Activated T-helper 2 cell treated with anti-CD3 and anti-CD28 coated beads, Interferon-gamma antibody, Interleukin-2, Interleukin-4, amounts not matched to agents 10 μg/mL and 5 μg/mL and 100 μg/mL, durations not matched to agents 14 hours and 24 hours and 36 hours (primary cell): ENCODE measurements around the gene ACIN1. TPM values are rescaled to one million over a fixed set of nuclear protein-coding genes. Genes with fewer than 3 reads are reported as not detected.

Source experiments
- DNase-seq: peaks from one replicate; pipeline ENCODE4 v3.0.0; 2021; ENCODE audit warnings: low spot score
- H3K27ac Mint-ChIP-seq: one replicate; pipeline ENCODE4 v1.8.0; 2021; ENCODE audit warnings: mixed read lengths
- H3K27me3 Mint-ChIP-seq: one replicate; pipeline ENCODE4 v1.8.0; 2021; ENCODE audit warnings: low read depth, mixed read lengths
- H3K36me3 Mint-ChIP-seq: one replicate; pipeline ENCODE4 v1.8.0; 2021; ENCODE audit warnings: low read depth, mixed read lengths
- H3K4me1 Mint-ChIP-seq: one replicate; pipeline ENCODE4 v1.8.0; 2021; ENCODE audit warnings: low read depth, mixed read lengths
- H3K4me3 Mint-ChIP-seq: one replicate; pipeline ENCODE4 v1.8.0; 2021; ENCODE audit warnings: low read depth, mild to moderate bottlenecking, moderate library complexity, mixed read lengths
- H3K9me3 Mint-ChIP-seq: one replicate; pipeline ENCODE4 v1.8.0; 2021; ENCODE audit warnings: mixed read lengths
- intact Hi-C: fragments of 100-400 bp; cut with micrococcal nuclease; formaldehyde crosslinking; loops from one replicate; pipeline ENCODE4 v1.15.1; 2023
- total RNA-seq: library from RNA; stranded (reverse); gene quantifications from 2 replicates; pipeline ENCODE4 v1.2.3, GENCODE V29; 2022

ACIN1 gene
- total RNA-seq, 1 donor from 2014 or later: 213 TPM

DNA sequence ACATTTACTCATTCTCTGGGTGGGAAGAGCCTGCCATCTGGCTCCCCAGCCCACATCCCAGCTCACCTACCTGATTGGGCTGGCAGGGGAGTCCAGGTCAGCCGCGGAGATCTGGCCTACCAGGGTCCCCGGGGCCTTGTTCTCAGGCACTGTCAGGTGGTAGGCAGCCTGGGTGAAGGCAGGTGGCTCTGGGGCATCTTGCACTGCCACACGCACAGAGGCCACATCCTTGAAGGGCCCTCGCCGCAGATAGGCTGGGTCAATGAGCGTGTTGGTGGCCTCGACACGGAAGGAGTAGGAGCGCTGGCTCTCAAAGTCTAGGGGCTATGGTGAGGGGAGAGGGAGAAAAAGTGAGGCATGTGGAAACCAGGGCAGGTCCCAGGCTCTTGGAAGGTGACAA is 41.5 kb downstream of the ACIN1 start:
- no peak for DNase-seq
- Mint-ChIP-seq H3K27ac (no peak overlapping the region), H3K36me3 (peaks cover 3% of the 10 kb centered on the region), H3K27me3 (peaks cover 7% of the 10 kb centered on the region), H3K4me3 (no peak overlapping the region), H3K9me3 (no peaks in the 10 kb centered on the region), H3K4me1 (peaks cover 16% of the 10 kb centered on the region)
- intact Hi-C loops: no loop called here

DNA sequence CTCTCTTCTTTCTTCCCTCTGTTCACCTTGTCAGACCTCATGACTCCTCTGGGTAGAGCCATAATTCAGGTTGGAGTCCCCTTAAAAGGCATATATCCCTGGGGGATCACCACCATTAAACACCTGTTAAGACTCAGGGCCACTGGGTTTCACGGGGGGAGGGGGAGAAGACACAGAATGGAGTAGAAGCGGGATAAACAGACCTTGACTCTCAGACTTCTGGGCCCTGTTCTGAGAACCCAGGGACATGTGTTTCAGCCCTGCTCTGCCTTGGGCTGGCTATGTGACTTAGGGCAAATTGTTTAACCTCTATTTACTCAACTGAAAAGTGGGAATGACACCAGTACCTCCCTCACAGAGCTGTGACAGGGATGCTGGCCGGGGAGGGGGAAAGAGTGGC is 42.3 kb downstream of the ACIN1 start:
- H3K27ac Mint-ChIP-seq: no peak overlapping the region
- DNase-seq: no peak
- intact Hi-C loops: no loop called here
- no peaks in the 10 kb centered on the region for H3K36me3 Mint-ChIP-seq
- H3K9me3 Mint-ChIP-seq: no peaks in the 10 kb centered on the region
- H3K4me1 Mint-ChIP-seq: peaks cover 11% of the 10 kb centered on the region
- no peak overlapping the region for H3K4me3 Mint-ChIP-seq
- peaks cover 7% of the 10 kb centered on the region for H3K27me3 Mint-ChIP-seq

DNA sequence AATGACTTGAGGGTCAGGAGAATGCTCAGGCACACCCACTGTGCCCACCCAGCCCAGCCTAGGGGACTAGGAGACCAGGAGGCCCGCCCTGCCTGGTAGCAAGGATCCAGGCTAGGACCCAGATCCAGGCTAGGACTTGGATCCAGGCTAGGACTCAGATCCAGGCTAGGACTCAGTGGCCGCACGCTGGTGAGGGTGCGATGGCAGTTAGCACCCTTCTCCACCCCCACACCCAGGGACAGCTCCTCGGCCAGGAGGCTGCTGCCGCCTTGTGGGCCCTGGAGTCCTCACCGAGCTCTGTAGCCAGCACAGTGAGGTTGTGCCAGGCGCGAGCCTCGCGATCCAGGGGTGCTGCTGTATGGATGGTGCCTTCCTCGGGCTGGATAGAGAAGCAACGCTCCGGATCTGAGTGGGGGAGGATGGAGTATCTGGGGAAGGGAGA is 42.7 kb downstream of the ACIN1 start:
- Mint-ChIP-seq H3K27me3 (peaks cover 8% of the 10 kb centered on the region), H3K4me3 (no peak overlapping the region), H3K4me1 (peaks cover 11% of the 10 kb centered on the region), H3K9me3 (no peaks in the 10 kb centered on the region), H3K27ac (no peak overlapping the region), H3K36me3 (no peaks in the 10 kb centered on the region)
- DNase-seq: no peak
- intact Hi-C loops: no loop called here

DNA sequence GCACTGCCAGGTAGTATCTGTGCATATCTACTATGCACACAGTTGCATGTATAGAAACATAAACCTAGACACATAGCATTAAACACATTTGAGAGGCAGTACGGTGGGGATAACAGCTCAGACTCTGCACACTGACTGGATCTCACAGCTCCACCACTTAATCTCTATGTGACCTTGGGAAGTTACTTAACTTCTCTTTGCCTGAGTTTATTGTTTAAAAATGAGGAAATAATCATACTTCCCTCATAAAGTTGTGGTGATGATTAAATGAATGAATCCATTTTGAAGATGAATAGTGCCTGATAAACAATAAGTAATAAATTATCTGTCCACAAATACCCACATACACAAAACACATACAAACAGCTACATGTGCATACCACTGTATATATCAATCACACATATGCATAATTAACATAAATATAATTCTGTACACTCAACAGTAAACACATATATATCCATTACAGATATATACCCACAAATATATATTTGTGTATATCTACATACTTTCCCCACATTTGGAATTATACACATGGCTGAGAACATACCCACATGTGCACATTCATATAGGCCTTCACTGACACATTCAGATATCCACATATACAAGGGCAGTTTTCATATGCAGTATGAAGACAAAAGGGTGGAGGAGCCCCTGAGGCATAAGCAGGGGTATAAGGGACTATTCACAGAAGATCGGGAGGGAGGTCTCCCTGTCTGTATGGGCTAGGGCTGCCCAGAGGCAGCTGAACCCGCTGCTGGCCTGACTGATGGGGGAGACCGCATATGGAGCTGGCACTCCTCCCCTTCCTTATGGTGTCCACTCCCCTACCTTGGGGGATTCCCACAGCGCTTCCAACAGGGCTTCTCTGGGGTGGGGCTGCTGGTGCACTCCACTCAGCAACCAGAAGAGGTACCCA is 43.5 kb downstream of the ACIN1 start:
- no peak for DNase-seq
- Mint-ChIP-seq H3K27ac (no peak overlapping the region), H3K36me3 (no peaks in the 10 kb centered on the region), H3K4me1 (peaks cover 5% of the 10 kb centered on the region), H3K4me3 (no peak overlapping the region), H3K27me3 (peaks cover 4% of the 10 kb centered on the region), H3K9me3 (no peaks in the 10 kb centered on the region)
- intact Hi-C loops: no loop called here

DNA sequence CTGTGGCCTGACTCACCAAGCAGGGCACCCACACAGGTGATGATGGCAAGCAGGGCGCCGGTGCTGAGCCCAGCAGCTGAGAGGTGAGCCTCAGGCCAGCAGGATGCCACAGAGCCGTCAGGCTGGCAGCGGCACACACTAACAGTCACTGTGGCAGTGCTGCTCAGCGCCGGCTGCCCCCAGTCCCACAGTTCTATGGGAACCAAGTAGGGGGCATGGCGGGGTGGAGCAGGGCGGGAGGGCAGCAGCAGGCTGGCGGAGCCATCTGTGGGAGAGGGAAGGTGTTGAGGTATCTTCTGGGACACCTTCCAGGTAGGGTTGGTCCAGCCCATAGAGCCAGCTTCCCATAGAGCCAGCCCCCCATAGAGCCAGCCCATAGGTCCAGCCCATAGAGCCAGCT is 45.9 kb downstream of the ACIN1 start:
- Mint-ChIP-seq H3K9me3 (no peaks in the 10 kb centered on the region), H3K4me1 (no peaks in the 10 kb centered on the region), H3K27me3 (peaks cover 1% of the 10 kb centered on the region), H3K4me3 (no peak overlapping the region), H3K36me3 (no peaks in the 10 kb centered on the region), H3K27ac (no peak overlapping the region)
- intact Hi-C loops: no loop called here
- no peak for DNase-seq

DNA sequence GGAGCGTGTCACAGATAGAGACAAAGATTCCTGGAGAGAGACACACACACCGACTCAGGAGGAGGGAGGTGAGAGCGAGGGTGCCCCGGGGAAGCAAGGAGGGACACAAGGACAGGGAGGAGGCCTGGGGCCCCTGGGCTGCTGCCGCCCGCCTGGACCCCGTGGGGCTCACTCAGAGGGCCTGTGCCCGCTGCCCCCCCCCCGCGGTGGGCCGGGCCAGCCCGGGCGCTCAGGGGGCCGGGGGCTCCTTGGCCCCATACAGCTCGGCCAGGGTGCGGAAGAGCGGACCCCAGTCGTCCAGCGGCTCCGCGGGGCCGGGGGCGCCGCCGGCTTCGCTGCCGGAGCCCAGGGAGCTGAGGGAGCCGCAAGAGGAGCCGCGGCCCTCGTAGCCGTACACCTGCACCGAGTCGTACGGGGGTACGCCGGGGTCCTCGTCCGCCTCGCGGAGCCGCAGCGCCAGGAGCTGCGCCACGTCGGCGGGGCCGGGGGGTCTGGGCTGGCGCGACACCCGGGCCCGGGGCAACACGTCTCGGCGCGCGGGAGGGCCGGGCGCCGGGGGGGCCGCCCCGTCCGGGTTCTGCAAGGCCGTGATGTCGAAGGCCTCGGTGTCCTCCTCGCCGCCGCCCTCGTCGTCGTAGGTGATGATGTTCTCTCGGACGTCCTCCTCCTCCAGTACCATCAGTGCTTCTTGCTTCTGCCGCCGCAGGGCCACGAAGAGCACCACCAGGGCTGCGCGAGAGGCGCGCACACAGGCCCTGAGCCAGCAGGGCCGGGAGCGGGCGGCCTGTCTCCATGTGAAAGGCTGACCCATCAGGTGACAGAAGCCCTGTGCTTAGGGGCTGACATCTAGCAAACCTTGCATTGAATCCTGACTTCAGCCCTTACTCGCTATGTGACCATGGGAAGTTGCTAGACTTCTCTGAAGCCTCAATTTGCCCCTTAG is 46.9 kb downstream of the ACIN1 start:
- intact Hi-C loops: no loop called here
- Mint-ChIP-seq H3K4me1 (no peaks in the 10 kb centered on the region), H3K27ac (no peak overlapping the region), H3K27me3 (peaks cover 1% of the 10 kb centered on the region), H3K4me3 (no peak overlapping the region), H3K36me3 (no peaks in the 10 kb centered on the region), H3K9me3 (no peaks in the 10 kb centered on the region)
- no peak for DNase-seq

DNA sequence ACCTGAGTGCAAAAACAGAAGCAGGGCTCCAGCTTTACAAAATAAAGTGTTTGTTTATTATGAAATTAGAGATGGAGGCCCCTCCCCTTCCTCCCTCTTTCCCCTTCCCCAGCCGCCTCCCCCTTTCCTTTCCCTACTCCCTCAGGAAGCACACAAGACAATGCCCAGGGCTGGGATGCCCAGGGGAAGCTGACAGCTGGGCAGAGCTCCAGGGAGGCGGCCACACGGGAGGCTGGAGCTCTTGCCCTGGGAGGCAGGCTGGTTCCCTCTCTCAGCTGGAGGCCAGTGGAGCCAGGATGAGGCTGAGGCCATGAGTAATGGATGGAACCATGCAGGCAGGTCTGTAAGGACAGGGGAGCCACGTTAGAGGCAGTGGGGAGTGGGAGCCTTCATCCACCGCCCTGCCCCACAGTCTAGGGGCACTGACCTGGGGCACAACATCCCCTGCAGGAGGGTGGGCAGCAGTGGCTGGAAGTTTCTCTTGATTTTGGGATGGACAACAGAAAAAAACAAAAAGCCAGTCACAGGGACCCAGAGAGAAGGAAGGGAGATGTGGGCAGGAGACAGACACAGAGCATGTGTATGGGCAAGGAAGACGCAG is 47.8 kb downstream of the ACIN1 start:
- no peak overlapping the region for H3K27ac Mint-ChIP-seq
- no peaks in the 10 kb centered on the region for H3K36me3 Mint-ChIP-seq
- no peak for DNase-seq
- H3K9me3 Mint-ChIP-seq: no peaks in the 10 kb centered on the region
- no peaks in the 10 kb centered on the region for H3K4me1 Mint-ChIP-seq
- H3K27me3 Mint-ChIP-seq: peaks cover 1% of the 10 kb centered on the region
- intact Hi-C loops: no loop called here
- H3K4me3 Mint-ChIP-seq: no peak overlapping the region

DNA sequence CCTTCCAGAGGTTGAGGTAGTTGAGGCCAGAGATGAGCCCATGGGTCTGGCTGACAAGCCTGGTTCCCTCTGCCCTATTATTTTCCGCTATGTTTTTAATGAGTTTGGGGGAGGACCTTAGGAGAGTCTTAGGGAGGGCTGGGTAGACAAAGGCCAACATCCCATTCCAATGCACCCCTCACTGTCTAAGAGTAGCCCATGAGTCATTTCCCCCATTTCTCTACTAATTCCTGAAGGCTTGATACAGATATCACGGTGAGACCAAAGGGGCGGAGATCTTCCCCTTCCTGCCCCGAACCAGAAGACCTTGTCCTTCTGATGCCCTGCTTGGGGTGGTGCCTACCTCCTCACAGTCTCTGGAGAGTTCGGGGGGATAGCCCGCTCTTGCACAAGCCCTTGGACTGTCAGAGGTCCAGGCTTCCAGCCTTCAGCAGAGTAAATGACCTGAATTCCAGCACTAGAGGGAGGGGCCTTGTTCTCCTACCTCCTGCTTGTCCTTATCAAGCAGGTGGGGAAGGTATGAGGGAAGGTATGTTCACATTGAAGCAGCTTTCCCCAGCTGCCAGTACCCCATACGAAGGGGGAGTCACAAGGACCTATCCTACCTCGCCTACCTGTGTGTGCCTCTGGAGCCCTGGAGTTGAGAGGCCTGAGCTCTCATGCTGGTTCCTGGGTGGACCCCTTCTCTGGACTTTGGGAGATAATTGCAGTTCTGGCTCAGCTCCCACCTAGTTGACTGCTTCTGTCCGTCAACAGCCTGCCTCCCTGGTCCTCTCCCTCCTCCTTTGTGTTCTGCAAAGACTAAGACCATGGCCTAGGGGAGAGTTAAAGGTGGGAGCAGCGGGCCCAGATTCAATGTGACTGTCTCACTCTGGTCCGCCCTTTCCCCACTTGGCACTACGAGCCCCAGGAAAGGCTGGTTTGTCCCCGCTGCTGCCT is 49.2 kb downstream of the ACIN1 start:
- Mint-ChIP-seq H3K9me3 (no peaks in the 10 kb centered on the region), H3K36me3 (no peaks in the 10 kb centered on the region), H3K27ac (no peak overlapping the region), H3K4me3 (no peak overlapping the region), H3K27me3 (peaks cover 1% of the 10 kb centered on the region), H3K4me1 (no peaks in the 10 kb centered on the region)
- intact Hi-C loops: no loop called here
- DNase-seq: no peak

DNA sequence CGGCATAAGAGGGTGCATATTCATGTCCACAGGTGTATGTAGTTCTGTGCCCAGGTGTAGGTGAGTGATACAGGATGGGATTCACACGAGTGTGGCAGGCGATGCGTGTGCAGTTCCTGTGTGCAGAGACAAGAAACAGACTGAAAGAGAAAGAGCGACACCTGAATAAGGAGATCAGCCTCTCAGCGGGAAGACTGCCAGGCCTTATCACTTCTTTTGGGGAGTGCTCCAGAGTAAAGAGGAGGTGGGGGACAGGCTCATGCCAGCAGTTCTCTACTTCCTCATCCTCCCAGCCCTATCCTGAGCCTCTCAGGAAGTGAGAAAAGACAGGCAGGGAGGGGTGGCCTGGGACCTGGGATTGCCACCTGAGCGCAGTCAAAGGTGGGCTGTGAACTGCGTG is 50.1 kb downstream of the ACIN1 start:
- Mint-ChIP-seq H3K4me3 (no peak overlapping the region), H3K27ac (no peak overlapping the region), H3K36me3 (no peaks in the 10 kb centered on the region), H3K9me3 (no peaks in the 10 kb centered on the region), H3K4me1 (no peaks in the 10 kb centered on the region), H3K27me3 (peaks cover 1% of the 10 kb centered on the region)
- DNase-seq: no peak
- intact Hi-C loops: no loop called here

DNA sequence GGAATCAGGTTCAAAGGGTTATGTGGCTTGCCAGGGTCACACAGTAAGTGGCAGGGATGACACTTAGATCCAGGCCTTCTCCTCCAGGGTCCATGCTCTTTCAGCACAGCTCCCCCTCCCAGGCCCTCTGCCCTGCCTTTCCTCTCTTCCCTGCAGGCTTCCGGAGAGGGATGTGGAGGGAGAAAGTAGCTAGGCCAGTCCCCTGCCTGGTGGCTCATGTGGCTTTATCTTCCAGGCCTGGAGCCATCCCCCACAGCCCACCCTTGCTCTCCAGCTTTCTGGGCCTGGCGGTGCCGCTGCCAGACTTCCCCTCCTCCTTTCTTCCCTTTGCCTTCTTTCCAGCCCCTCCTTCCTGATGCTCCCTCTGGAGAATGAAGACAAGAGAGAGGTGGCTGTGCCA is 51.2 kb downstream of the ACIN1 start:
- Mint-ChIP-seq H3K36me3 (no peaks in the 10 kb centered on the region), H3K9me3 (no peaks in the 10 kb centered on the region), H3K4me1 (no peaks in the 10 kb centered on the region), H3K27me3 (peaks cover 3% of the 10 kb centered on the region), H3K27ac (no peak overlapping the region), H3K4me3 (no peak overlapping the region)
- intact Hi-C loops: no loop called here
- DNase-seq: no peak

DNA sequence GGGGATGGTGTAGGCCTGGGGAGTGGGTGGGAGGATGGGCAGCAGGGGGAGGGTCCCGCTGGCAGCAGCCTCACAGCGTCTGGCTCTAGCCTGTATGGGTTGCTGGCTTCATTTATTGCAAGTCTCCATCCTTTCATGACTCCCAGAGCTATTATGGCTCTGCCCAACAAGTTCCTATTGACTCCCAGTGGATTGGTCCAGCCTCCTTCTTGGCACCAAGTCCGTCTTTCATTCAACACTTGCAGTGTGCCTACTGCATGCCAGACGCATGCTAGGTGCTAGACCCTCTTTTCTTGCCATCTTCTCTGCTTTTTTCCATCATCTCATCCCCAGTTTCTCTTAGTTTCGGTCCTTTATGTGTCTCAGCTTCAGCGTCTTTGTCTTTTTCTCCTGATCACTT is 51.8 kb downstream of the ACIN1 start:
- DNase-seq: no peak
- intact Hi-C loops: no loop called here
- H3K36me3 Mint-ChIP-seq: no peaks in the 10 kb centered on the region
- no peaks in the 10 kb centered on the region for H3K4me1 Mint-ChIP-seq
- peaks cover 3% of the 10 kb centered on the region for H3K27me3 Mint-ChIP-seq
- no peaks in the 10 kb centered on the region for H3K9me3 Mint-ChIP-seq
- H3K4me3 Mint-ChIP-seq: no peak overlapping the region
- H3K27ac Mint-ChIP-seq: no peak overlapping the region
